GM12878 (cell line): Measurements from ENCODE around the gene MYL1. TPM values are rescaled to one million over a fixed set of nuclear protein-coding genes. Genes with fewer than 3 reads are reported as not detected.

Experiments used
- ATAC-seq: fragments of 200-7000 bp; cut with Tn5 transposase; 3 replicates; pipeline ENCODE4 v1.9.1; 2020; ENCODE audit warnings: mild to moderate bottlenecking, moderate library complexity
- BruUV-seq: library from RNA; stranded (reverse); fragments of 400-500 nt; replicated peaks from 2 replicates; lab custom pipeline; 2021; lab: Mats Ljungman, UMichigan
- CTCF ChIA-PET: fragments of 300-600 bp; sonication (Branson Sonifier 250); formaldehyde crosslinking; extraction: SDS; loops from one replicate; lab custom pipeline; 2021; ENCODE audit warnings: inconsistent platforms; lab: Yijun Ruan, JAX
- POLR2A ChIA-PET: fragments of 350-600 bp; formaldehyde crosslinking; extraction: SDS; loops from one replicate; lab custom pipeline; 2021; ENCODE audit warnings: inconsistent platforms; lab: Charles Lee
- RAD21 ChIA-PET: fragments of 300-600 bp; sonication (Branson Sonifier 250); formaldehyde crosslinking; loops from one replicate; lab custom pipeline; 2023; ENCODE audit warnings: antibody characterized with exemption; ENCODE audit not compliant: unreplicated experiment; lab: Charles Lee
- SMC1A ChIA-PET: fragments of 300-600 bp; sonication (Branson Sonifier 250); formaldehyde crosslinking; loops from one replicate; lab custom pipeline; 2023; ENCODE audit not compliant: unreplicated experiment, uncharacterized antibody; lab: Charles Lee
- DNase-seq: peaks from one replicate; pipeline ENCODE4 v3.0.0-alpha.2; 2011; ENCODE audit warnings: low read depth, low spot score
- FAIRE-seq: peaks from 3 replicates; lab custom pipeline; 2011; peaks lifted over from hg19 to GRCh38; lab: Jason Lieb, UNC
- H2AFZ ChIP-seq: 2 replicates; pipeline ENCODE4 v1.6.0; 2011; ENCODE audit warnings: low read depth, low read length, control low read depth; ENCODE audit not compliant: control insufficient read depth
- H3K27ac ChIP-seq: 2 replicates; pipeline ENCODE4 v1.5.1; 2011; ENCODE audit warnings: control low read depth; ENCODE audit not compliant: control insufficient read depth, insufficient read depth
- H3K27me3 ChIP-seq, 2 experiments: replicated peaks in 1 of 2; 2 replicates each; pipeline versions ENCODE4 v1.6.0 to v1.6.1; 2011; ENCODE audit warnings: low read length in 1 of 2; ENCODE audit not compliant: control insufficient read depth in 2 of 2, insufficient read depth in 2 of 2
- H3K36me3 ChIP-seq, 2 experiments: 2 replicates each; pipeline ENCODE4 v1.5.1; 2011; ENCODE audit warnings: low read length in 1 of 2; ENCODE audit not compliant: control insufficient read depth in 2 of 2, insufficient read depth in 2 of 2
- H3K4me1 ChIP-seq: 2 replicates; pipeline ENCODE4 v1.6.1; 2011; ENCODE audit warnings: mild to moderate bottlenecking, low read length, moderate library complexity, mixed read lengths; ENCODE audit not compliant: control insufficient read depth, insufficient read depth
- H3K4me2 ChIP-seq: 2 replicates; pipeline ENCODE4 v1.6.0; 2011; ENCODE audit warnings: control low read depth; ENCODE audit not compliant: control insufficient read depth, insufficient read depth
- H3K4me3 ChIP-seq: fragments of 200-600 bp; sonication (generic); 2 replicates; pipeline ENCODE4 v1.5.1; 2016
- H3K79me2 ChIP-seq: 2 replicates; pipeline ENCODE4 v1.6.0; 2011; ENCODE audit warnings: low read length; ENCODE audit not compliant: control insufficient read depth, insufficient read depth
- H3K9ac ChIP-seq: 2 replicates; pipeline ENCODE4 v1.8.0; 2011; ENCODE audit warnings: low read length, control low read depth, mixed read lengths; ENCODE audit not compliant: control insufficient read depth, insufficient read depth
- H3K9me3 ChIP-seq: replicated peaks from 3 replicates; pipeline ENCODE4 v1.5.1; 2011; ENCODE audit warnings: mild to moderate bottlenecking, low read length; ENCODE audit not compliant: control insufficient read depth, insufficient read depth
- H4K20me1 ChIP-seq: 2 replicates; pipeline ENCODE4 v1.6.0; 2011; ENCODE audit not compliant: control insufficient read depth, insufficient read depth
- EP300 ChIP-seq, 2 experiments: fragments of 150-350 bp in 1 of 2; IDR thresholded peaks; 2 replicates each; pipeline ENCODE4 v1.6.1; 2011 to 2012; ENCODE audit warnings: low read depth in 2 of 2, low read length in 2 of 2, borderline replicate concordance in 1 of 2, improper control_type of control experiment in 1 of 2, inconsistent platforms in 1 of 2; ENCODE audit not compliant: control insufficient read depth in 1 of 2
- KDM1A ChIP-seq: fragments of 200-600 bp; sonication (generic); IDR thresholded peaks from 2 replicates; pipeline ENCODE4 v1.6.1; 2016; ENCODE audit warnings: borderline replicate concordance
- MEF2B ChIP-seq: fragments of 450-650 bp; IDR thresholded peaks from 2 replicates; pipeline ENCODE4 v1.6.1; 2018; ENCODE audit warnings: mild to moderate bottlenecking, moderate library complexity; ENCODE audit not compliant: partially characterized antibody, poor library complexity, severe bottlenecking
- MTA2 ChIP-seq: fragments of 450-650 bp; IDR thresholded peaks from 2 replicates; pipeline ENCODE4 v1.6.1; 2016; ENCODE audit warnings: low read depth, mild to moderate bottlenecking, moderate library complexity
- MYB ChIP-seq: fragments of 150-350 bp; IDR thresholded peaks from 2 replicates; pipeline ENCODE4 v1.6.1; 2014; ENCODE audit warnings: mild to moderate bottlenecking, low read depth, low read length, borderline replicate concordance
- NBN ChIP-seq: fragments of 450-650 bp; IDR thresholded peaks from 2 replicates; pipeline ENCODE4 v1.6.1; 2016
- NFXL1 ChIP-seq: fragments of 450-650 bp; IDR thresholded peaks from 2 replicates; pipeline ENCODE4 v1.6.1; 2017; ENCODE audit warnings: antibody characterized with exemption, mild to moderate bottlenecking, borderline replicate concordance
- POU2F2 ChIP-seq: IDR thresholded peaks from 3 replicates; pipeline ENCODE4 v1.6.1; 2011; ENCODE audit warnings: low read depth, mild to moderate bottlenecking, low read length, borderline replicate concordance
- SRF ChIP-seq, 2 experiments: IDR thresholded peaks; 2 replicates each; pipeline ENCODE4 v1.6.1; 2011; ENCODE audit warnings: low read depth in 2 of 2, low read length in 2 of 2, mild to moderate bottlenecking in 1 of 2, moderate library complexity in 1 of 2
- SUPT20H ChIP-seq: IDR thresholded peaks from 2 replicates; pipeline ENCODE4 v1.6.1; 2011; ENCODE audit warnings: low read depth, mild to moderate bottlenecking, low read length, moderate library complexity, borderline replicate concordance; ENCODE audit not compliant: control insufficient read depth
- ZNF687 ChIP-seq: fragments of 450-650 bp; IDR thresholded peaks from 2 replicates; pipeline ENCODE4 v1.6.1; 2017; ENCODE audit warnings: mild to moderate bottlenecking, moderate library complexity
- WGBS: methylation state at CpG from one replicate; pipeline ENCODE4 v1.1.6; 2016; ENCODE audit warnings: low lambda C conversion rate; ENCODE audit not compliant: insufficient replicate concordance, insufficient coverage; ENCODE audit errors: missing lambda C conversion rate; 5-methylcytosine and 5-hydroxymethylcytosine counted together
- in situ Hi-C: fragments of 300-500 bp; cut with MboI; formaldehyde crosslinking; loops from 9 replicates; pipeline ENCODE4 v1.14.3; 2018; ENCODE audit warnings: mixed read lengths
- intact Hi-C: fragments of 100-400 bp; cut with micrococcal nuclease; formaldehyde crosslinking; loops from one replicate; pipeline ENCODE4 v1.14.2; 2022; ENCODE audit not compliant: unreplicated experiment
- polyA plus RNA-seq, 11 experiments: library from polyadenylated mRNA; depleted of rRNA in 4 of 11; unstranded in 6 of 11; stranded (reverse) in 5 of 11; fragments of >200 nt; fragmentation: Nextera tagmentation in 4 of 11; fragmentation: Illumina TruSeq in 1 of 11; extraction: Ambion mirVana in 4 of 11; extraction: Trizol in 1 of 11; gene quantifications; 1 replicate in 1 of 11; 2 replicates in 10 of 11; pipeline versions ENCODE4 v1.2.1 to v1.2.3, GENCODE V29; 2011 to 2016; ENCODE audit warnings: inconsistent platforms in 2 of 11, missing spikeins in 2 of 11, low read depth in 1 of 11
- total RNA-seq, 4 experiments: library from RNA; depleted of rRNA in 3 of 4; stranded (reverse); fragments of >200 nt in 3 of 4; fragmentation: Illumina TruSeq in 1 of 4; extraction: Trizol in 1 of 4; gene quantifications; 2 replicates each; pipeline versions ENCODE4 v1.2.1 to v1.2.3, GENCODE V29; 2013 to 2021
- TF ChIP-seq, protein P1 (sequence below): fragments of 450-650 bp; IDR thresholded peaks from 2 replicates; pipeline ENCODE4 v1.6.1; 2014; ENCODE audit warnings: mild to moderate bottlenecking
- TF ChIP-seq, protein P2 (sequence below): IDR thresholded peaks from 2 replicates; pipeline ENCODE4 v1.6.1; 2012; ENCODE audit warnings: low read length, inconsistent platforms
- TF ChIP-seq, protein P3 (sequence below): IDR thresholded peaks from 2 replicates; pipeline ENCODE4 v1.6.1; 2011; ENCODE audit warnings: low read depth, low read length, improper control_type of control experiment, borderline replicate concordance

The MYL1 gene
- total and polyA plus RNA-seq, 10 of the 15 experiments (the other 5 are each of a cell fraction or from before 2014, with no cell fraction given): 0.43 TPM; not detected in 9

GRCh38 chr2:210356944-210357343 lies 42.0 kb upstream of the MYL1 start:
- FAIRE-seq: no peak
- intact Hi-C loops: no loop called here
- POLR2A ChIA-PET: no interaction called here
- TF ChIP-seq MTA2 (no peak), ZNF687 (no peak), POU2F2 (no peak), NFXL1 (no peak), NBN (no peak), MYB (no peak), KDM1A (no peak), SUPT20H (no peak), MEF2B (no peak), EP300 (IDR thresholded peaks at IDR 0.05; ENCODE audit: borderline replicate concordance in 1 of 2, control insufficient read depth in 1 of 2, low read depth in 2 of 2, low read length in 2 of 2) (no peak), SRF (IDR thresholded peaks at IDR 0.05; ENCODE audit: low read depth in 2 of 2, low read length in 2 of 2) (no peak)
- TF ChIP-seq, protein P1, sequence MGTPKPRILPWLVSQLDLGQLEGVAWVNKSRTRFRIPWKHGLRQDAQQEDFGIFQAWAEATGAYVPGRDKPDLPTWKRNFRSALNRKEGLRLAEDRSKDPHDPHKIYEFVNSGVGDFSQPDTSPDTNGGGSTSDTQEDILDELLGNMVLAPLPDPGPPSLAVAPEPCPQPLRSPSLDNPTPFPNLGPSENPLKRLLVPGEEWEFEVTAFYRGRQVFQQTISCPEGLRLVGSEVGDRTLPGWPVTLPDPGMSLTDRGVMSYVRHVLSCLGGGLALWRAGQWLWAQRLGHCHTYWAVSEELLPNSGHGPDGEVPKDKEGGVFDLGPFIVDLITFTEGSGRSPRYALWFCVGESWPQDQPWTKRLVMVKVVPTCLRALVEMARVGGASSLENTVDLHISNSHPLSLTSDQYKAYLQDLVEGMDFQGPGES: no peak
- TF ChIP-seq, protein P2, sequence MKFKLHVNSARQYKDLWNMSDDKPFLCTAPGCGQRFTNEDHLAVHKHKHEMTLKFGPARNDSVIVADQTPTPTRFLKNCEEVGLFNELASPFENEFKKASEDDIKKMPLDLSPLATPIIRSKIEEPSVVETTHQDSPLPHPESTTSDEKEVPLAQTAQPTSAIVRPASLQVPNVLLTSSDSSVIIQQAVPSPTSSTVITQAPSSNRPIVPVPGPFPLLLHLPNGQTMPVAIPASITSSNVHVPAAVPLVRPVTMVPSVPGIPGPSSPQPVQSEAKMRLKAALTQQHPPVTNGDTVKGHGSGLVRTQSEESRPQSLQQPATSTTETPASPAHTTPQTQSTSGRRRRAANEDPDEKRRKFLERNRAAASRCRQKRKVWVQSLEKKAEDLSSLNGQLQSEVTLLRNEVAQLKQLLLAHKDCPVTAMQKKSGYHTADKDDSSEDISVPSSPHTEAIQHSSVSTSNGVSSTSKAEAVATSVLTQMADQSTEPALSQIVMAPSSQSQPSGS: no peak
- TF ChIP-seq, protein P3, sequence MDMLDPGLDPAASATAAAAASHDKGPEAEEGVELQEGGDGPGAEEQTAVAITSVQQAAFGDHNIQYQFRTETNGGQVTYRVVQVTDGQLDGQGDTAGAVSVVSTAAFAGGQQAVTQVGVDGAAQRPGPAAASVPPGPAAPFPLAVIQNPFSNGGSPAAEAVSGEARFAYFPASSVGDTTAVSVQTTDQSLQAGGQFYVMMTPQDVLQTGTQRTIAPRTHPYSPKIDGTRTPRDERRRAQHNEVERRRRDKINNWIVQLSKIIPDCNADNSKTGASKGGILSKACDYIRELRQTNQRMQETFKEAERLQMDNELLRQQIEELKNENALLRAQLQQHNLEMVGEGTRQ: no peak

More at GRCh38 chr2:210356944-210357343, 42.0 kb upstream of the MYL1 start:
- CTCF ChIA-PET: no interaction called here
- DNase-seq: no peak
- H3K9me3 ChIP-seq: no peaks in the 10 kb centered on the region
- WGBS: 2% methylated on average over 3 of the region's 3 CpGs
- no peaks in the 10 kb centered on the region for H3K79me2 ChIP-seq
- no peak overlapping the region for H3K27ac ChIP-seq
- H4K20me1 ChIP-seq: no peaks in the 10 kb centered on the region
- BruUV-seq: no TSS peak
- RAD21 ChIA-PET: no interaction called here
- no peak overlapping the region for H3K9ac ChIP-seq
- H3K4me1 ChIP-seq: no peaks in the 10 kb centered on the region
- H3K36me3 ChIP-seq: no peaks in the 10 kb centered on the region
- H3K4me2 ChIP-seq: no peak overlapping the region
- H3K27me3 ChIP-seq: no peaks in the 10 kb centered on the region
- no peak overlapping the region for H2AFZ ChIP-seq
- in situ Hi-C loops: no loop called here
- no peak for ATAC-seq
- SMC1A ChIA-PET: no interaction called here
- H3K4me3 ChIP-seq: no peak overlapping the region
